ENCODE data around the gene HIPK4. TPM values are rescaled to one million over a fixed set of nuclear protein-coding genes. Genes with fewer than 3 reads are reported as not detected.

Gene HIPK4
- total and polyA plus RNA-seq, 2 of the 4 experiments (the other 2 are of a cell fraction): 0.12 to 0.18 TPM

DNA sequence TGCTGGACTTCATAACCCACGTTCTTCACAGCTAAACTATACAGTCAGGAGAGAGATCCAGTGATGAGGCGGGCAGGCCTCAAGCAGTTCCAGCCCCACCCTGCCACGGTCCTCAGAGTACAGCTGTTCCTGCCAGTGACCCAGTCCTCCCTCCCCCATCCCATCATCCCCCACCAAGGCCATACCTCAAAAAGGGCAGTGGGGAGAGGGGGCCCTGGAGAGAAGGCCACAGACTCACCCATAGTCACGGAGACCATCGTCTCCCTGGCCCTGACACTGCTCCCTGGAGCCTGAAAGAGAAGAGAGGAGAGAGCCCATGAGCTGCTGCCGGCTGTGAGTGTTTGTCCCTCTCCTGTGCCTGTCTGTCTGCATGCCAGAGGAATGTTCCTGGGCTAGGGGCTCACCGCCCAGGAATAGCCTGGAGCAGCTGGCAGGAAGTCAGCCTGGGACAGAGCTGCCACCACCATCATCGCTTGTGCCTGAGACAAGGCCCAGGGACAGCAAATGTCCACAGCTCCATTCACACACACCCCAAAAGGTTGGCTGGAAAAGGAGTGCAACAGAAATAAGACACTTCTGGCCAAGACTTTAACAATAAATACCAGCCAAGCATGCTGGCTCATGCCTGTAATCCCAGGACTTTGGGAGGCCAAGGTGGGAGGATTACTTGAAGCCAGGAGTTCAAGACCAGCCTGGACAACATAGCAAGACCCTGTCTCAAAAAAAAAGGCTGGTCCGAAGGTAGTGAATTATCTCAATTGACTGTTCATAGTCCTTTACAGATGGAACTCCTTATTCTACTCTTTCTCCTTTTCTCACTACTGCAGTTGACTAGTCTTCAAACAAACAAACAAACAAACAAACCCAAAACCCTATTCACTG lies 48.1 kb downstream of the HIPK4 start (continued):
- TF ChIP-seq MAFK (IDR thresholded peaks at IDR 0.05; ENCODE audit: low read depth, low read length): no peak
- TF ChIP-seq MAZ (IDR thresholded peaks at IDR 0.05; ENCODE audit: borderline replicate concordance, low read depth, low read length): no peak
- no peak for TF ChIP-seq FOS (IDR thresholded peaks at IDR 0.05; ENCODE audit: low read depth, low read length)
- no peak for TF ChIP-seq RAD21 (IDR thresholded peaks at IDR 0.05; ENCODE audit: low read length)
- no peak for TF ChIP-seq MXI1 (IDR thresholded peaks at IDR 0.05; ENCODE audit: borderline replicate concordance, low read depth, low read length)

Measured in IMR-90 (cell line).